Measurements from ENCODE around the gene MYO5C.

MYO5C gene

GRCh38 chr15:52295421-52296001 is at the start of gene MYO5C:
Gene MYO5C (minus strand): TSS chr15:52295804. CDS start chr15:52295636, 168 bp downstream.
- FAIRE-seq (no peak), DNase-seq (ENCODE audit: extremely low spot score, insufficient read length, low read depth) (no peak)

DNA sequence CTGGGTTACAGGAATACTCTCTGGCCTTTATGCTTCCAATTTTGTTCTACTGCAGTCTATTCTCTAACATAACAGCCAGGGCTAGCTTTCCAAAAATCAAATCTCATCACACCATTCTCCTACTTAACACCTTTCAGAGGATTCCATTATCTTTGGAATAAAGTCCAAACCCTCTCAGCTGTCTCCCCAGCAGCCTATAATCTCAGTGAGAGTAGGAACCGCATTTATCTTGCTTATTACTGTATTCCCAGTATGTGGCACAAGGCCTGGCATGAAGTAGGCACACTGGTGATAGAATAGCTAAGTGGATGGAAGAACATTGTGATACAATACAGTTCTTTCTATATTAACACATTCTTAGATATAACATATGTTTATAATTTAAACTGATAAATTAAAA is 49.0 kb upstream of the MYO5C start:
- no peak for FAIRE-seq
- DNase-seq (ENCODE audit: extremely low spot score, insufficient read length, low read depth), result no peak

- FAIRE-seq, result no peak
- no peak for DNase-seq (ENCODE audit: extremely low spot score, insufficient read length, low read depth)
Measured at GRCh38 chr15:52343831-52344230, 48.2 kb upstream of the MYO5C start.

DNA sequence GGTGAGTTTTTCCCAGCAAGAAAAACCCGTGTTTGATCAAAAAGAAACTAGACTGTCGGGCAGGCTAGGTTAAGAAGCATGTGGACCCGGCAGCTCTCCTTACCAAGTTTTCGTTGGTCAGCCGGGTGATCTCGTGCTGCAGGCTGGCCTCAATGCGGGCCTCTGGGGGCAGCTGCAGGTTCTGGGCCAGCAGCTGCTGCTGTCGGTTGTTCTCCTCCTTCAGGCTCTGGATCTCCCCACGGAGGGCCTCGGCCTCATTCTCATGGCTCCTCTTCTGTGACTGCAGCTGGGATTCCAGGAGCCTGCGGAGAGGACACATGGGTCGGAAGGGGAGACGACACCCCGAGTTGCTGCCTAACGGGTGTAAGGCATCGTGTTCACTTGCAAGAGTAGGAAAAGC is 44.5 kb upstream of the MYO5C start:
- no peak for FAIRE-seq
- DNase-seq (ENCODE audit: extremely low spot score, insufficient read length, low read depth), result no peak

GRCh38 chr15:52338891-52339290 is 43.3 kb upstream of the MYO5C start:
- FAIRE-seq (no peak), DNase-seq (ENCODE audit: extremely low spot score, insufficient read length, low read depth) (no peak)

GRCh38 chr15:52338058-52338457 is 42.5 kb upstream of the MYO5C start:
- FAIRE-seq (no peak), DNase-seq (ENCODE audit: extremely low spot score, insufficient read length, low read depth) (no peak)

- DNase-seq (ENCODE audit: extremely low spot score, insufficient read length, low read depth) (no peak), FAIRE-seq (no peak)
Measured at GRCh38 chr15:52337198-52337853, 41.7 kb upstream of the MYO5C start.

GRCh38 chr15:52336529-52336928 is 40.9 kb upstream of the MYO5C start:
- DNase-seq (ENCODE audit: extremely low spot score, insufficient read length, low read depth), result no peak
- no peak for FAIRE-seq

GRCh38 chr15:52334491-52335160 is 39.0 kb upstream of the MYO5C start:
- no peak for DNase-seq (ENCODE audit: extremely low spot score, insufficient read length, low read depth)
- FAIRE-seq, result no peak

GRCh38 chr15:52331490-52332240 is 36.1 kb upstream of the MYO5C start:
- peak; percentile 95 for FAIRE-seq
- DNase-seq (ENCODE audit: extremely low spot score, insufficient read length, low read depth), result peak; percentile 56

- no peak for FAIRE-seq
- no peak for DNase-seq (ENCODE audit: extremely low spot score, insufficient read length, low read depth)
Measured at GRCh38 chr15:52329987-52330386, 34.4 kb upstream of the MYO5C start.

GRCh38 chr15:52329150-52329549 is 33.5 kb upstream of the MYO5C start:
- DNase-seq (ENCODE audit: extremely low spot score, insufficient read length, low read depth) (no peak), FAIRE-seq (no peak)

- DNase-seq (ENCODE audit: extremely low spot score, insufficient read length, low read depth), result no peak
- FAIRE-seq, result no peak
Measured at GRCh38 chr15:52328680-52329079, 33.1 kb upstream of the MYO5C start.

GRCh38 chr15:52326756-52327155 is 31.2 kb upstream of the MYO5C start:
- no peak for FAIRE-seq
- no peak for DNase-seq (ENCODE audit: extremely low spot score, insufficient read length, low read depth)

DNA sequence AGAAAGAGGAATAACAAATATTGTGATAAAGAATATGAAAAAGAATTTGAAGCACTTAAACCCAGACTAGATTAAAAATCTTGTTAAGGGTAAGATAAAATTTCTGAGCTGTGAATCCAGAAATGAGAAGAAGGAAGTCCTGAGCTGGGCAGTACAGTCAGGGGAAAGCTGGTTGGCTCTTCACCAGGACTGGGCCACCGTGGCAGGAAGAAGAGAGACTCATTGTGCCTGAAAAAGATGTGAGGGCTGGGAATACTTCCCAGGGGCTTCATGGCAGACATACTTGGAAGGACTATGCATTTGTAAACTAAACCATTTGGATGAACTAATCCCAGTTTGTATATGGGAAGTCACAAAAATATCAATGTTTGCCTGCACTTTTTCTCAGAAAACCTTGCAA is 28.5 kb upstream of the MYO5C start:
- no peak for FAIRE-seq
- no peak for DNase-seq (ENCODE audit: extremely low spot score, insufficient read length, low read depth)

- FAIRE-seq (no peak), DNase-seq (ENCODE audit: extremely low spot score, insufficient read length, low read depth) (no peak)
Measured at GRCh38 chr15:52318729-52319500, 23.3 kb upstream of the MYO5C start.

GRCh38 chr15:52317688-52318087 is 22.1 kb upstream of the MYO5C start:
- no peak for DNase-seq (ENCODE audit: extremely low spot score, insufficient read length, low read depth)
- FAIRE-seq, result no peak

DNA sequence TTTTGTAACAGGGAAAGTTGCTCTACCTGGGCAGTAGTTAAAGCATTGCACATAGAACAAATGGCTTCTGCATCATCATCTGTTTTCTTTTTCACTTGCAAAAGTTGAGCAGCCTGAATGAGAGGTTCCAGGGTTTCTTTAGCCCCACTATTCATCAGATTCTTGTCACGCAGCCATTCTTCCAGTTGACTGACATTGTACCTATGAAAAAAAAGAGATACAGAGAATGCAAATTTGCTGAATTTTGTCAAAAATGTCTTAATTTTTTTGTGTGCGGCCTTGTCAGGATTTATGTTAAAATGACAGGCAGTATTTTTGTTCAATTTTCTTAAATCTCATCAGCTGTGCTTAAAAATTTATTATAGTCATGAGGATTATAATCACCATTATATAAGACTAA is 21.4 kb upstream of the MYO5C start:
- FAIRE-seq, result no peak

DNA sequence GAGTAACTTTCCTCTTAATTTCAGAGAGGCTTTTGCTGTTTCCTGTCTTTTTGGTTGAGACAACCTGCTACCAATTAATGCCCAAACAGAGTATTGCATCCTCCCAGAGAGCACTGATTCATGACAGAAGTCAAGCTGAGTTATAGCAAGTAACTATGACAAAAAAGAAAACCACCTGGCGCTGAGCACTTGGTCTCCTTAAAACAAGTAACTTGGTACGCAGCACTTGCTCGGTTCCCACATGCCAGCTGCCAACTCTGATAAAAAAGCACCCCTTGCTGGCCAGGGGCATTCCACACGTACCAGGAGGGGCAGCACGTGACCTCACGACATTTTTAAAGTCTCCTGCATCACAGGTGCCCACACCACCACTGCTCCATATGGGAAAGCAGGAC is 13.5 kb upstream of the MYO5C start:
- no peak for FAIRE-seq

More for the DNA sequence above, 21.4 kb upstream of the MYO5C start:
- no peak for DNase-seq (ENCODE audit: extremely low spot score, insufficient read length, low read depth)

More for the DNA sequence above, 13.5 kb upstream of the MYO5C start:
- no peak for DNase-seq (ENCODE audit: extremely low spot score, insufficient read length, low read depth)

Measured in GM18507 (cell line).